Measurements from ENCODE around the gene HNF4A.
"Not testable (repeated sequence)": the region's sequence is repeated elsewhere in the genome, so short reads cannot be mapped to it uniquely, and the experiment has no call there.

HNF4A gene

DNA sequence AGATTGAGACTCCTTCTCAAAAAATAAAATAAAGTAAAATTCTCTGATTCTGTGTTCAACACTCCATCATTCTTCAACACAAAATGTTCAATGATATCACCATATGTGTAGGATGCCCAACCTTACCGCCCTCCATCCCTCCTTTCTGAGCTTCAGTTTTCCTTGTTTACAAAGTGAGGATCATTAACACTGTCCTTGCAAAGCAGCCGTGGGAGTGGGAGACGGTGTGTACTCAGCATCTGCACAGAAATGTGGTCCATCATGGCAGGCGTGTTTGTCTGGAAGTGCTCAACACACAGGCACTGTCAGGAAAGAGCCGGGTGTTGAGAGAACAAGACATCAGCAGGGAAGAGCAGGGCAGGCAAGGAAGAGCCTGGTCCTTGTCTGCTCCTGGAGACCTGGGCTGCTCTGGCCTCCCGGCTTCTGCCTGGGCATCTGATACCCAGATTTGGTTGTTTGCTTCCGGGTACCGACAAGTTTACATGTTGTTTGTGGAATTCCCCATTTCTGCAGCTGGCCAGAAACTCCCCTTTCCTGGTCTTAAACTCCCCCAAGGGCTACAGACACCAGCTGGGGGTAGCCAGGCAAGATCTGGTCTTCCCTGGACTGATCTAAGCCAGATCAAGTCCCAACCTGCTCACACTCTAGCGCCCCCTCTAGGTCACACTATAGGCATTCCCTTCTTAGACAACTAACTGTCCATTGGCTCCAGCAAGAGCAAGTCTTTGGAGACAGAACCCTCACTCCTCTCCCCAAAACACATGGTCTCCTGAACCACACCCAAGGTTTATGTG, 93.5 kb downstream of the HNF4A start:
- no peak for DNase-seq

DNA sequence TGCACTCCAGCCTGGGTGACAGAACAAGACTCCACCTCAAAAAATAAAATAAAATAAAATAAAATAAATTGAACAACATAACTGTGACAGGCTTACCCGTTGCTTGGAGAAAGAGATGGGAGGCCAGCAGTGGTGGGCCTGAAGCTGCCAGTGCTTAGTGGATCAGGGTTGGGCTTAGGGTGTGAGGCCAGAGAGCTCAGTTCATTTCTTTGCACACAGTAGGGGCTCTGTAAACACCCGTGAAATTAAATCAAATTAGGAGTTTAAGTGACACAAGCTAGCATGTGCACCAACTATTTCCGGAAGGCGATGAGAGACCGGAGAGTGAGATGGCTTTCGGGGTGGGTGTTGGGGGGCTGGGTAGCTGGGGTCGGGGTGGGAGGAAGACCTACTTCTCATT, 94.4 kb downstream of the HNF4A start:
- DNase-seq: no peak

DNA sequence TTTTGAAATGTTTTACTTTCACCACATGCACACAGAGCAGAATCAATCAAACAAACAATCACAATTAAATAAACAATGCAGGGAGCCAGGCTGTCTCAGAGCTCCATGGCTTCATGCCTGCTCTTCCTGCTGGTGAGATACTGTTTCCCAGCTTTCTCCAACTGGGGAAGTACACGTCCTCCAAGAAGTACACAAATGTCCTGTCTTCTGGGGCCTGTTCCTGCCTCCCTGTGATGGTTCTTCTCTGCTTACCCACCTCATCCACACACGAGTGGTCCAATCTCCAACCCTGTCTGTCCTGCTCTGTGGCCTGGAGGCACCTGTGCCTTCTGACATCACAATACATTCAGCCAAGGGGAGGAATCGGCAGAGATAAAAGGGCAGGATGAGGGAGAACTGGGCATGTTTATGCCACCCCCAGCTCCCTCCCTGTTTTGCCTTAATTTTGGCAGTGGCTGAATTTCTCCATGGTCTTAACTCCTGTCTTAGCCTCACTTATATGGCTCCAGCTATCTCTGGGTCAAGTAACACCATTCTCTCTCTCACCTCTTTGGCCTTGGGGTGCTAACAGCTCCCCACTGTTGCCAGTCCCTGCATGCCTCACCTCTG, 94.9 kb downstream of the HNF4A start:
- no peak for DNase-seq

DNA sequence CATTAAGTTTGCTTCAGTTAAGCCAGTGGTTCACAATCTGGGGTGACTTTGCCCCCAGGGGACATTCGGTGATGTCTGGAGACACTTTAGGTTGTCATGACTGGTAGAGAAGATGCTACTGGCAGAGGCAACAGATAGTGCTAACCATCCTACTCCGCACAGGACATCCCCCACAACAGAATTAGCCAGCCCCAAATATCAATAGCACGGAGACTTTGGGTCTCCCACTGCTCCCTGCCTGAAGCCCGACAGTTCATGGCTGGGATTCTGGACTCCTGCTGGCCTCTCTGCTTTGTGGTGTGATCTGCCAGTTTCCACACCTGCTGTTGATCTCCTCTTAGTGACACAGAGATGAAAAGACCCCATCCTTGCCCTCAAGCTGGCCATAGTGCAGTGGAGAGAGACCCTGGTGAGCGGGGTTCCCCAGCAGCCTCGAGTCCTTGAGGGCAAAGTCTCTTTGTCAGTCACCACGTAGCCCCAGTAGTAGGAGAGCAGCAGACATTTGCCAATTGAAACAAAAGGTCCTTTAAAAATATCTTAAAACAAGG, 95.5 kb downstream of the HNF4A start:
- no peak for DNase-seq

DNA sequence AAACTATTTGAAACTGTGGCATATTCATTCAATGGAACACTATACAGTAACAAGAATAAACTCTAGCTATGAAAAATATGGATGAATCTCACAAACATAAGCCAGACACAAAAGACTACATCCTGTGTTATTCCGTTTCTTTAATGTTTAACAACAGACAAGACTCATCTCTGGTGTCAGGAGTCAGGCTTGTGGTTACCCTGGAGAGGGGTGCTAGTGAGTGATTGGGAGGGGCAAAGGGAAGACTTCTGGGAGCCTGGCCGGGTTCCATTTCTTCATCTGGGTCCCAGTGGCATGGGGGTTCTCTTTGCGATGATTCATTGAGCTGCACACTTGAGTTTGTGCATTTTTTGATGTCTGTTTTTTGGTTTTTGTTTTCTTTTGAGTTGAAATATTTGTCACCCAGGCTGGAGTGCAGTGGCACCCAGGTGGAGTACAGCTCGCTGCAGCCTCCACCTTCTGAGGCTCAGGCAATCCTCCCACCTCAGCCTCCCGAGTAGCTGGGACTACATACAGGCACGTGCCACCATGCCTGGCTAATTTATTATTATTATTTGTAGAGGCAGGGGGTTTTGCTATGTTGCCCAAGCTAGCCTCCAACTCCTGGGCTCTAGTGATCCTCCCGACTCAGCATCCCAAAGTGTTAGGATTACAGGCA, 98.9 kb downstream of the HNF4A start:
- DNase-seq: no peak

DNA sequence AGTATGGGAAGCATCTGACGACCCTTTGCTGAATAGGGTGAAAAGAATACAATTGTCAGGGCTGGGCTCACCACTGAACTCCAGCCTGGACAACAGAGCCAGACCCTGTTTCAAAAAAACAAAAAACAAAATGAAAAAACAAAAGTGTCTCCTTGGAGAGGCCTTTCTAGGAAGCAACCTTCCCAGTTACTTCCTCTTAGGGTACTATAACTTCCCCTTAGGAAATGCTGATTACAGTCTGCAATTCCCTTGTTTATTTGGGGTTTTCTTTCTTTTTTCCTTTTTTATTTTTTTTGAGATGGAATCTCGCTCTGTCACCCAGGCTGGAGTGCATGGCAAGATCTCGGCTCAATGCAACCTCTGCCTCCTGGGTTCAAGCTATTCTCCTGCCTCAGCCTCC, 99.6 kb downstream of the HNF4A start:
- DNase-seq: no peak

DNA sequence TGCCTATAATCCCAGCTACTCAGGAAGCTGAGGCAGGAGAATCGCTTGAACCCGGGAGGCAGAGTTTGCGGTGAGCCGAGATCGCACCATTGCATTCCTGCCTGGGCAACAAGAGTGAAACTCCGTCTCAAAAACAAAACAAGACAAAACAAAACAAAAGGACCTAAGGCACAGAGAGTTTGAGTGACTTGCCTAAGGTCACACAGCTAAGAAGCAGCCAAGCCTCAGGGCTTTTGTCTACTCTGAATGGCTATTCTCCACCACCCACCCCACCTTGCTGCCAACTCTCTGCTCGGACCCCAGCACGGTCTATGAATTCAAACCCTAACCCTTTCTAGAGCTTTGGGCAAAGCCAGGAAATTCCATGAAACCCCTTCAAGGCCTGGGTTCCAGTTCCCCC, 101.1 kb downstream of the HNF4A start:
- DNase-seq: no peak

DNA sequence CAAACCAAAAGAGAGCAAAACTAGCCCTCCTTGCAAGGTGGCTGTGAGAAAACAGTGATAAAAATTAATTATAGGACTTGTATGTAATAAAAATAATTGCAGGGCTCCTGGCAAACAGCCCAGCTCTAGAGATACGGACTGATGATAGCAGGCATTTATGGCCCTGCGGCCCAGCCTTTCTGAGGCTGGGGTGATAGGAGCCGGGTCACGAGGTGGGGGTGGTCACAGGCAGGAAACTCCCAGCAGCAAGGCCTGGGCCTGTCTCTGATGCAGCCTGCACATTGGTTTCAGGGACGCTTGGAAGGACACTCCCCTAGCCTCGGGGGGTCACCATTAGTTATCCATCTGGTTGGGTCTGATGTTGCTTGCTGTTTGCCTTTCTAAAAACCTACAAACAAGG, 101.5 kb downstream of the HNF4A start:
- no peak for DNase-seq

DNA sequence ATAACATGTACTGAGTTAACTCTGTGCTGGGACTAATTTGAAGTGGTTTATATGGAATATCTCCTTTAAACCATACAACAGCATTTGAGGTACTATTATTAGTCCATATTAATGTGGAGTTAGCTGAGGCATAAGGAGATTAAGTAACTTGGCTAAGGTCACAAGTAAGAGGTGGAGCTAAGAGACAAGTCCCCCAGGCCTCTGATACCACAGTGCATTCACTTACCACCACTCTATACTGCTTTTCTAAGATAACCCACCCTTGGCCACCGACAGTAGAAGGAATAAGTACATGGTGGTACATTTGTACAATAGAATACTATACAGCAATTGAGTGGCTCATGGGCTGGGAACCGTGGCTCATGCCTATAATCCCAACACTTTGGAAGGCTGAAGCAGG, 103.8 kb downstream of the HNF4A start:
- no peak for DNase-seq

DNA sequence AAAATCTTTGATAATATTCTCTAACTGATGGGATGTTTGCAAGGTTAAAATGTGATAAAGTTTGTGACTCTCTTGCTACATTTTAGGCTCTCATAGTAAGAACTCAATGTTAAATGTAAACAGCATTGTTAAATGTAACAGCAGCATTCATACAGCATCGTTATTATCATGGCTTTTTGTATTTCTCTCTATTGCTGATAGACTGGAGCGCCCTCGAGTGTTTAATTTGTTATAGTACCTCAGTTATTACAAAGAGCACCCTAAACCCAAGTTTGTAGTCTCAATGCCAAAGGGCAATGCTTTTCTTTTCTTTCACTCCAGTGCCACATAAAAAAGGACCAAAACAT, 105.3 kb downstream of the HNF4A start:
- peak; percentile 7 for DNase-seq

DNA sequence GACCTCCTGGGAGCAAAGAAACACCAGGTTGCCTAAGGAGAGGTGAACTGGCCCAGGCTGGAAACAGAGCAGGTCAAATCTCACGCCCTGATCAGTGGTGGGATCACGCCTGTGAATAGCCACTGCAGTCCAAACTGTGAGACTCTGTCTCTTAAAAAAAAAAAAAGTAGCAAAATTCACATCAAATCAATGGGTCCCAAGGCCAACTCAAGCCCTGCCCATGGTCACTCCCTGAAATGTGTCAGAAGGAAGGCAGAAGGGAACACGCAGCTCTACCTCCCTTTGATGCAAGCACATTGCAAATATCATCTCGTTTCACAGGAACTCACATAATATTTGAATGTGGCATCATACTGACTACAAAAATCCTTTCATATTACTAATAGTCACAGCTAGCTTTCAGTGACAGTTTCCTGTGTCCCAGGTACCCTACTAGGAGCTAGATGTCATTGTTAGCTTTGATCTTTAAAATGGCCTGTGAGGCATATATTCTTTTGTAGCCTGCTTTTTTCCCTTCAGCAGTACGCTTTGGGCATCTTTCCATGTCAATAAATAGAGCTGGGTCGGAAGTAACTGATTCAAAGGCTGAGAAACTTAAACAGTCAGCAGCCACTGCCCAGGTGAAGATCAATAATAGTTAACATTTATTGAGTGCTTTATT, 105.8 kb downstream of the HNF4A start:
- DNase-seq: no peak

DNA sequence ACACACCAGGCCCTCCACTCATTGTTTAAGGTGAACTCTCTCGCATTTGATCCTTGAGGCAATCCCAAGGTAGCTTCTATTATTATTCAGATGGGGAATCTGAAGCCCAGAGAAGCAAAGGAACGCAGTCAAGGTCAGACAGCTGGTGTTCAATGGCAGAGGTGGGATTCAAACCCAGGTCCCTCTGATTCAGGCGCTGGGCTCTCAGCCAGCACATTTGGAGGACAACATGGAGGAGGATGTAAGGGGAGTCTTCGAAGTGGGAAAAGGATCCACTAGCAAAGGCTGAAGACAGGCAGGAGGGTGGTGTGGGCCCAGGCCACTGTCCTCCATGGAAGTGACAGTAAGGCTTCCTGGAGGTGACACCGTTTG, 106.3 kb downstream of the HNF4A start:
- no peak for DNase-seq

DNA sequence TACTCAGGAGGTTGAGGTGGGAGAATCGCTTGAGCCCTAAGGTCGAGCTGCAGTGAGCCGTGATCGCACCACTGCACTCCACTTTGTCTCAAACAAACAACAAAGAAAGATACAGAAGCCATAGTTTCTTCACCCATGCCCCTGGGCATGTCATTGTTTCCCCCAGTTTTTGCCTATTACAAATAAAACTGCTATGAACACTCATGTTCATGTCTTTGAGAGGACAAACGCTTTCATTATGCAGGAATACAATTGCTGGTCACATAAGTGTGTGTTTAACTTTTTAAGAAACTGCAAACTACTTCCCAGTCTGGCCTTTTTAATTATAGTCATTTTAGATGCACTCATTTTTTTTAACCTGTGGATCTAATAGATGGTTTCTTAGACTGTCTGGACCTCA, 108.0 kb downstream of the HNF4A start:
- no peak for DNase-seq

DNA sequence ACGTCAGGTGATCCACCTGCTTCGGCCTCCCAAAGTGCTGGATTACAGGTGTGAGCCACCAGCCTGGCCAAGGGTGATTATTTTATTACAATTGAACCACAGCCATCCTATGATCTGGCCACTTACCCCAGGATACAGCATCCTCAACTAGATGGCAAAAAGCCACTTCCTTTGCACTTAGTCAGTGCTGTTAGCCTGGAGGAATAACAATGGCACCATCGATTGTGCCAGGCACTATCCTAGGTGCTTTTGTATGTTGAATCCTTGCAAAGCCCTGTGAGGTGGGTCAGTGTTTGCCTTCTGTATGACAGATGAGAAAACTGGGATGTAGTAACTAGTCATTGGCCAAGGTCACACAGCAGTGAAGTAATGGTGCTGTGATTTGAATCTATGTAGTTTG, 109.0 kb downstream of the HNF4A start:
- no peak for DNase-seq

DNA sequence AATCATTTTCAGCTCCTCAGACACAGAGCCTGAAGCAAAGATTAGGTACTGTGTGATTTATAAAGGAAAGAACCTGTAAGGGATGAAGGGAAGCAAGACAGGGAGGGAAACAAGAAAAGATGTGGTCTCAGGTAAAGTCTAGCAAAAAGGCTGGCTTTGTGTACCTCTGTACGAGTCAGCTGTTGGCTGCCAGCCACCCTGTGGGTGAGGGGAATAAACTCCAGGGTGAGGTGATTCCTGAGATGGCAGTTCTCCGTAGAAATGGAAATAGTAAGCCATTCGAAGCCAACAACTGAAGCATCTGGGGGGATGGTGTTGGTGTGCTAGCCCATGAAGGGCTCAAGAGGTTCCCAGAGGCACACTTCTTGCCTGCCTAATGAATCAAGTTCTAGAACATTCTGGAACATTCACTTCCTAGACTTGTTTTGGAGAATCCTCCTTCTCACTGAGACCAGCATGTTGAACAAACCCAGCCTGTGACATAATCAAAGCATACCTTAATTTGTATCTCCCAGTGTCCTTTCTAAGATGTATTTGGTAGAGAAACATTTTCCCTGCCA, 109.6 kb downstream of the HNF4A start:
- DNase-seq: no peak

DNA sequence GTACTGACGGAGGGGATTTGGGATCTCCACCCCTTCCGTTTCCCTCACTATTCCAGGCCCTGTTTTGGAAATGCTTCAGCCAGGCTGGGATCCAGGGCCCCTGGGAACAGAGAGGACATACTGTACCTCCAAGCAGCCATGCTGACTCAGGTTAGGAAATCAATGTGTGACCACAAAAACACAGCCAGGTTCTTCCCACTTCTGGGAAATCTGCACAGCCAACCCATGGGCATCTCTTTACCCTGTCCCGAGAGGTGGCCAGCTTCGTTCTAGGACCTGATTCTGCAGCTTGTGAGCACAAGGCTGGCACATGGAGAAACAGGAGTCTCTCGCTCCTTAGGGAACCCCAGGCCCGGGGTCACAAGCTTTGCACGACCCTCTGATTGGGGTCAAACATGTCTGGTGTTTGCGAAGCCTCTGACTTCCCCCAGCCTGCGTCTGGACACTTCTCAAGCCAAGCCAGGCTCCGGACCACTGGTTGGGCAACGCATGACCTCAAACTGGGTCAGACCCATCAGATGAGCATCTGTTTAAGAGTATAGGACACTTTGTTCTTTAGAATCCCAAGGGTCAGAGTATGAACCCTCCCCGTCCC, 111.9 kb downstream of the HNF4A start:
- DNase-seq: no peak

DNA sequence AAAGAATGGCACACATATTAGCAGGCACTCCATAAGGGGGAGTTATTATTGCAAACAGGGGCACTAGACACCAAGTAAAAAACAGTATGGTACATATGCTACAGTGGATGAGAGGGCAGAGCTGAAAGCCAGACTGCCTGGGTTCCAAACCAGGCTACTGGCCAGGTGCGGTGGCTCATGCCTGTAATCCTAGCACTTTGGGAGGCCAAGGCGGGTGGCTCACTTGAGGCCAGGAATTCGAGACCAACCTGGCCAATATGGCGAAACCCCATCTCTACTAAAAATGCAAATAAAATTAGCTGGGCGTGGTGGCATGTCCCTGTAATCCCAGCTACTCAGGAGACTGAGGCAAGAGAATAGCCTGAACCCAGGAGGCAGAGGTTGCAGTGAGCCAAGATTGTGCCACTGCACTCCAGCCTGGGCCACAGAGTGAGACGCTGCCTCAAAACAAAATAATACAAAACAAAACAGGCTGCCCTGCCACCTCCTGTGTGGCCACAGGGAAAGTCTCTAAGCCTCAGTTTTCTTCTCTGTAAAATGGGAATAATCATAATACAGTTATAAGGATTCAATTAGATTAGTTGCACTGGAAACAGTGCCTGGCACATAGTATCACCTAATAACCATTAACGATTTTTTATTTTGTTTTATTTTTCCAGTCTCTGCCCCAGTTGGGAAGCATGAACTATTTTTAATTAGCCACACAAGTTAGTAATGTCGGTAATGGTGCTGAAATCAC, 112.7 kb downstream of the HNF4A start:
- DNase-seq: no peak

DNA sequence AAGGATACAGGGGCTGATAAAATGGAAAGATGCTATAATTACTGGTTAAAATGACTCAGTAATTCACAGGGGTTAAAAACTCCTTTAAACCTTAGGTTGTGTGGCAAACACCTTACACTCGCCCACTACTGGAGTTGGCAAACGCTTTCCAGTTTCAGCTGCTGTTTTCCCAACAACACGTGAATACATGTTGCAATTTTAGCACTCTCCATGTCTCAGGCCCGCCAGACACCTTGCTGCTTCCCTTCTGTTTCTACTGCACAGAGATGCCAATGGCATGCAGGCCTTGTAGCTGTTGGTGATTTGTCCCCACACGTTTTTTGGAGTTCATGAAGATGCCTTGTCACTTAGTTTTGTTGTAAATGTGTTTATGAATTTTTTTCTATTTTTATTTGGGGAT, 114.8 kb downstream of the HNF4A start:
- DNase-seq: no peak

DNA sequence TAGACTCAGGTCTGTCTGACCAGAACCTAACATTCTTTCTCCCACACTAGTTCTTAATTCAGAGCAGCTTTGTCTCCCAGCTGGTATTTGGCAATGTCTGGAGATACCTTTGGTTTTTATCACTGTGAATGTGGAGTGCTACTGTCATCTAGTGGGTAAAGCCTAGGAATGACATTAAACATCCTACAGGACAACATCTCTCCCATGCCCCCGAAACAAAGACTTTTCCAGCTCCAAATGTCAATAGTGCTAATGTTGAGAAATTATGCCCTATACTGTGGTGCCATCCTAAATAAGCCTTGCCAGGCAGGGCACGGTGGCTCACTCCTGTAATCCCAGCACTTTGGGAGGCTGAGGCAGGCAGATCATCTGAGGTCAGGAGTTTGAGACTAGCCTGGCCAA, 116.0 kb downstream of the HNF4A start:
- DNase-seq: no peak

DNA sequence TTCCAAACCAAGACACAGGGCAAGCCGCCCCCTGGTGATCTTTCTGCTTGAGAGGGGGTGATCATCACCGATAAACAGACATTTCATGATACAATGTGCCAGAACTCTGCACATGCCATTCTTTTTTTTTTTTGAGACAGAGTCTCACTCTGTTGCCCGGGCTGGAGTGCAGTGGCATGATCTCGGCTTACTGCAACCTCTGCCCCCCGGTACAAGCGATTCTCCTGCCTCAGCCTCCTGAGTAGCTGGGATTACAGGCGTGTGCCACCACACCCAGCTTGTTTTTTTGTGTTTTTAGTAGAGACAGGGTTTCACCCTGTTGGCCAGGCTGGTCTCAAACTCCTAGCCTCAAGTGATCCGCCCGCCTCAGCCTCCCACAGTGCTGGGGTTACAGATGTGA, 116.8 kb downstream of the HNF4A start:
- not testable (repeated sequence) for DNase-seq

DNA sequence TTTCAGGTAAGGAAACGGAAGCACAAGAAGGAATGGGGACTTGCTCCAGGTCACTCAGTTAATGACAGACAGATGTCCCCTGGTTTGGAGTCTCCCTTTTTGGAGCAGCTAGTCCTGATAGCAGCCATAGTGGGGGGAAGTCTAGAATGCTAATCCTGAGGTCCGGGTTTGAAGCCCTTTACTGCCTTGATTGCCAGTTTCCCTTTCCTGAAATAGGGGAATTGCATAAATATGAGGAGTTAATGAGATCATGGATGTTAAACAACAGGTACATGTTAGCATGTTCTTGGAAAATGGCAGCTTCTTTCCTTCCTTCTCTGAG, 119.8 kb downstream of the HNF4A start:
- DNase-seq: no peak

Measured in CD4-positive, alpha-beta T cell treated with Interleukin-4 for 4 hours (primary cell).